Liver (tissue), 9 donors: ENCODE results near the gene HOXB5. TPM values are rescaled to one million over a fixed set of nuclear protein-coding genes. Genes with fewer than 3 reads are reported as not detected.

Experiments used
- DNase-seq: peaks from one replicate; pipeline ENCODE4 v3.0.0-alpha.2; 2017; ENCODE audit warnings: low spot score
- H3K27ac ChIP-seq, 2 donors: one replicate each; pipeline ENCODE4 v1.7.0; 2013; ENCODE audit warnings: inconsistent platforms in 2 of 2, low read length in 2 of 2, control low read depth in 1 of 2, low read depth in 1 of 2, mild to moderate bottlenecking in 1 of 2
- H3K27me3 ChIP-seq, 4 donors: one replicate each; pipeline versions ENCODE4 v1.6.1 to v1.7.0; 2013; ENCODE audit warnings: low read length in 3 of 4, inconsistent platforms in 1 of 4, mild to moderate bottlenecking in 1 of 4, moderate library complexity in 1 of 4; ENCODE audit not compliant: control insufficient read depth in 4 of 4, insufficient read depth in 4 of 4
- H3K36me3 ChIP-seq, 4 donors: one replicate each; pipeline versions ENCODE4 v1.6.1 to v1.7.0; 2013; ENCODE audit warnings: low read length in 3 of 4, mild to moderate bottlenecking in 3 of 4, low read depth in 1 of 4, moderate library complexity in 1 of 4; ENCODE audit not compliant: control insufficient read depth in 4 of 4, insufficient read depth in 3 of 4
- H3K4me1 ChIP-seq, 4 donors: one replicate each; pipeline versions ENCODE4 v1.6.1 to v1.7.0; 2013; ENCODE audit warnings: low read length in 3 of 4, mild to moderate bottlenecking in 3 of 4, moderate library complexity in 1 of 4; ENCODE audit not compliant: control insufficient read depth in 4 of 4, insufficient read depth in 4 of 4
- H3K4me3 ChIP-seq, 3 donors: one replicate each; pipeline versions ENCODE4 v1.6.1 to v1.7.0; 2013; ENCODE audit warnings: low read length in 3 of 3, control low read depth in 1 of 3, low read depth in 1 of 3, mild to moderate bottlenecking in 1 of 3
- H3K9ac ChIP-seq, 2 donors: one replicate each; pipeline ENCODE4 v1.7.0; 2013; ENCODE audit warnings: low read length in 2 of 2, mild to moderate bottlenecking in 2 of 2, moderate library complexity in 2 of 2, control low read depth in 1 of 2, low read depth in 1 of 2
- H3K9me3 ChIP-seq, 4 donors: one replicate each; pipeline versions ENCODE4 v1.6.1 to v1.7.0; 2013; ENCODE audit warnings: low read length in 3 of 4; ENCODE audit not compliant: control insufficient read depth in 4 of 4
- EGR1 ChIP-seq, 2 donors: IDR thresholded peaks; 2 replicates each; pipeline ENCODE4 v1.6.1; 2016 to 2018; ENCODE audit warnings: antibody characterized with exemption in 2 of 2, low read depth in 2 of 2
- FOXA1 ChIP-seq: IDR thresholded peaks from 2 replicates; pipeline ENCODE4 v1.6.1; 2016; ENCODE audit warnings: antibody characterized with exemption
- GABPA ChIP-seq, 2 donors: IDR thresholded peaks in 1 of 2; conservative IDR thresholded peaks in 1 of 2; 2 replicates each; pipeline ENCODE4 v1.6.1; 2016; ENCODE audit warnings: antibody characterized with exemption in 2 of 2, mild to moderate bottlenecking in 1 of 2, moderate library complexity in 1 of 2
- HNF4G ChIP-seq: IDR thresholded peaks from 2 replicates; pipeline ENCODE4 v1.6.1; 2016; ENCODE audit warnings: antibody characterized with exemption
- JUND ChIP-seq, 2 donors: IDR thresholded peaks; 2 replicates each; pipeline ENCODE4 v1.6.1; 2016; ENCODE audit warnings: antibody characterized with exemption in 2 of 2
- NR2F2 ChIP-seq: IDR thresholded peaks from 2 replicates; pipeline ENCODE4 v1.6.1; 2016; ENCODE audit warnings: antibody characterized with exemption
- SP1 ChIP-seq: IDR thresholded peaks from 2 replicates; pipeline ENCODE4 v1.6.1; 2018; ENCODE audit warnings: antibody characterized with exemption, mild to moderate bottlenecking
- YY1 ChIP-seq: IDR thresholded peaks from 2 replicates; pipeline ENCODE4 v1.6.1; 2016; ENCODE audit warnings: antibody characterized with exemption, mild to moderate bottlenecking
- WGBS: extraction: QIAGEN DNeasy Blood & Tissue Kit; methylation state at CpG from one replicate; pipeline ENCODE4 v1.1.7; 2013; 5-methylcytosine and 5-hydroxymethylcytosine counted together
- polyA plus RNA-seq, 2 donors: library from polyadenylated mRNA; stranded (reverse) in 1 of 2; unstranded in 1 of 2; fragments of 200-250 nt in 1 of 2; fragments of >200 nt in 1 of 2; fragmentation: Nextera tagmentation in 1 of 2; extraction: Ambion mirVana in 1 of 2; gene quantifications; one replicate each; pipeline versions ENCODE4 v1.2.1 to v1.2.3, GENCODE V29; 2013 to 2015
- total RNA-seq, 2 donors: library from RNA; depleted of rRNA; stranded (reverse); fragments of >200 nt; gene quantifications; one replicate each; pipeline ENCODE4 v1.2.3, GENCODE V29; 2014
- TF ChIP-seq, protein P1 (sequence below): fragments of 150-350 bp; IDR thresholded peaks from 2 replicates; pipeline ENCODE4 v1.5.1; 2017; ENCODE audit warnings: improper control_type of control experiment, low read depth, low read length; ENCODE audit not compliant: missing input control
- TF ChIP-seq, protein P2 (sequence below): IDR thresholded peaks from 2 replicates; pipeline ENCODE4 v1.6.1; 2016; ENCODE audit warnings: antibody characterized with exemption
- TF ChIP-seq, protein P3 (sequence below): IDR thresholded peaks from 2 replicates; pipeline ENCODE4 v1.6.1; 2016; ENCODE audit warnings: antibody characterized with exemption
- TF ChIP-seq, protein P4 (sequence below): IDR thresholded peaks from 2 replicates; pipeline ENCODE4 v1.6.1; 2016; ENCODE audit warnings: antibody characterized with exemption
- donor health status: healthy.
- donor health status: healthy.
- donor health status: healthy.
- donor health status: healthy.
- donor health status: healthy.

HOXB5 gene
- total and polyA plus RNA-seq, 4 donors: 0.08 to 0.38 (median 0.36) TPM; not detected in 1

GRCh38 chr17:48597528-48597777 is 3.9 kb upstream of the HOXB5 start:
- 8% methylated on average over 16 of the region's 16 CpGs for WGBS
- TF ChIP-seq FOXA1: no peak
- TF ChIP-seq, protein P1, sequence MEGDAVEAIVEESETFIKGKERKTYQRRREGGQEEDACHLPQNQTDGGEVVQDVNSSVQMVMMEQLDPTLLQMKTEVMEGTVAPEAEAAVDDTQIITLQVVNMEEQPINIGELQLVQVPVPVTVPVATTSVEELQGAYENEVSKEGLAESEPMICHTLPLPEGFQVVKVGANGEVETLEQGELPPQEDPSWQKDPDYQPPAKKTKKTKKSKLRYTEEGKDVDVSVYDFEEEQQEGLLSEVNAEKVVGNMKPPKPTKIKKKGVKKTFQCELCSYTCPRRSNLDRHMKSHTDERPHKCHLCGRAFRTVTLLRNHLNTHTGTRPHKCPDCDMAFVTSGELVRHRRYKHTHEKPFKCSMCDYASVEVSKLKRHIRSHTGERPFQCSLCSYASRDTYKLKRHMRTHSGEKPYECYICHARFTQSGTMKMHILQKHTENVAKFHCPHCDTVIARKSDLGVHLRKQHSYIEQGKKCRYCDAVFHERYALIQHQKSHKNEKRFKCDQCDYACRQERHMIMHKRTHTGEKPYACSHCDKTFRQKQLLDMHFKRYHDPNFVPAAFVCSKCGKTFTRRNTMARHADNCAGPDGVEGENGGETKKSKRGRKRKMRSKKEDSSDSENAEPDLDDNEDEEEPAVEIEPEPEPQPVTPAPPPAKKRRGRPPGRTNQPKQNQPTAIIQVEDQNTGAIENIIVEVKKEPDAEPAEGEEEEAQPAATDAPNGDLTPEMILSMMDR: no peak
- TF ChIP-seq NR2F2: no peak
- no peak for TF ChIP-seq SP1
- no peak for TF ChIP-seq EGR1 (IDR thresholded peaks at IDR 0.05; ENCODE audit: low read depth in 2 of 2)
- no peak for TF ChIP-seq HNF4G
- TF ChIP-seq, protein P2, sequence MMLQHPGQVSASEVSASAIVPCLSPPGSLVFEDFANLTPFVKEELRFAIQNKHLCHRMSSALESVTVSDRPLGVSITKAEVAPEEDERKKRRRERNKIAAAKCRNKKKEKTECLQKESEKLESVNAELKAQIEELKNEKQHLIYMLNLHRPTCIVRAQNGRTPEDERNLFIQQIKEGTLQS: no peak
- no peak for TF ChIP-seq YY1
- TF ChIP-seq, protein P3, sequence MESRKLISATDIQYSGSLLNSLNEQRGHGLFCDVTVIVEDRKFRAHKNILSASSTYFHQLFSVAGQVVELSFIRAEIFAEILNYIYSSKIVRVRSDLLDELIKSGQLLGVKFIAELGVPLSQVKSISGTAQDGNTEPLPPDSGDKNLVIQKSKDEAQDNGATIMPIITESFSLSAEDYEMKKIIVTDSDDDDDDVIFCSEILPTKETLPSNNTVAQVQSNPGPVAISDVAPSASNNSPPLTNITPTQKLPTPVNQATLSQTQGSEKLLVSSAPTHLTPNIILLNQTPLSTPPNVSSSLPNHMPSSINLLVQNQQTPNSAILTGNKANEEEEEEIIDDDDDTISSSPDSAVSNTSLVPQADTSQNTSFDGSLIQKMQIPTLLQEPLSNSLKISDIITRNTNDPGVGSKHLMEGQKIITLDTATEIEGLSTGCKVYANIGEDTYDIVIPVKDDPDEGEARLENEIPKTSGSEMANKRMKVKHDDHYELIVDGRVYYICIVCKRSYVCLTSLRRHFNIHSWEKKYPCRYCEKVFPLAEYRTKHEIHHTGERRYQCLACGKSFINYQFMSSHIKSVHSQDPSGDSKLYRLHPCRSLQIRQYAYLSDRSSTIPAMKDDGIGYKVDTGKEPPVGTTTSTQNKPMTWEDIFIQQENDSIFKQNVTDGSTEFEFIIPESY: no peak
- TF ChIP-seq JUND (IDR thresholded peaks at IDR 0.05): no peak
- no peak for TF ChIP-seq GABPA (IDR thresholded peaks at IDR 0.05 in 1 of 2, conservative IDR thresholded peaks at IDR 0.05 in 1 of 2)
- TF ChIP-seq, protein P4, sequence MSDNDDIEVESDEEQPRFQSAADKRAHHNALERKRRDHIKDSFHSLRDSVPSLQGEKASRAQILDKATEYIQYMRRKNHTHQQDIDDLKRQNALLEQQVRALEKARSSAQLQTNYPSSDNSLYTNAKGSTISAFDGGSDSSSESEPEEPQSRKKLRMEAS: no peak
- Histone ChIP-seq H3K4me1 (peaks cover 0 to 31% (median 4%) of the 10 kb centered on the region in 4 donors), H3K4me3 (peak overlapping the region in 2 of 3 donors; percentile 2 to 35), H3K36me3 (no peaks in the 10 kb centered on the region), H3K9ac (no peak overlapping the region), H3K27me3 (peaks cover 4 to 32% (median 11%) of the 10 kb centered on the region in 4 donors), H3K27ac (peak overlapping the region; percentile 32 to 57), H3K9me3 (no peaks in the 10 kb centered on the region)
- DNase-seq: no peak

DNA sequence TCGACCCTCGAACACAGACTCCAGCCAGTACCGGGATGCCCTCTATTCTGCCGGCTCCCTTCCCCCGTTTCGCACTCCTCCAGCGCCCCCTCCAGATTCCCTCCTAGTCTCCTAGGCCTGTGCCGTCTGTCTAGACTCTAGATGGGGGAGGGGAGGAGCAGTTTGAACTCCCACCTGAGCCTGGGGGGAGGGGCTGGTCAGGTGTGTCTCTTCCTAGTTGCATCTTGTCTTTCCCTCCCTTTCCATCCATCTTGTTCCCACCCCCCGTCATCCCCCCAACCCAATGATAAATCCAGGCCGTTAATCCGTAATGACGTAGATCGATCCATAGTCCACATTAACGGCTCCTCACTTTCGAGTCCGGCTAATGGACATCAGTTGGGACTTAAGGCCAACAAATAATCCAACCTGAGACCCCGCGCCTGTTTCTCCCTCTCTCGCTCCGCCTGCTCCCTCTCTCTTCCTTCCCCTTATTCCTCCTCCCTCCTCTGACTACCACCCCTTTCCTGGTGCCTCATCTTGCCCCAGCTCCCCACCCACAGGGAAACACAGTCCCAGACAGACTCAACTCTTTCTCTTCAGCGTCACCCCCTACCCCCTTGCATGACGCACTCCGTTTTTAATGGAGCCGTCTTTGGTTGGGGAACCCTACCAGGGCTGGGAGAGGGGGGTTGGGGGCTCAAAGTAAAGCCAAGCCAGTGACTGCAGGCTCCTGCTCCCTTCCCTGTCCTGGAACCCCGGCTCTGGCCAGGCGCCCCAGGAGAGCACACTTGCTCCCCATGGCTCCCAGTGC is 3.4 kb upstream of the HOXB5 start:
- H3K36me3 ChIP-seq: no peaks in the 10 kb centered on the region
- H3K4me3 ChIP-seq: peak overlapping the region in 1 of 3 donors; percentile 35
- H3K9ac ChIP-seq: no peak overlapping the region
- WGBS: 15% methylated on average over 26 of the region's 26 CpGs
- TF ChIP-seq, protein P4: no peak
- TF ChIP-seq HNF4G (no peak), GABPA (IDR thresholded peaks at IDR 0.05 in 1 of 2, conservative IDR thresholded peaks at IDR 0.05 in 1 of 2) (no peak), EGR1 (IDR thresholded peaks at IDR 0.05; ENCODE audit: low read depth in 2 of 2) (no peak)
- TF ChIP-seq, protein P3: no peak
- peaks cover 1 to 30% (median 4%) of the 10 kb centered on the region in 4 donors for H3K4me1 ChIP-seq
- no peaks in the 10 kb centered on the region for H3K9me3 ChIP-seq
- no peak for DNase-seq
- H3K27ac ChIP-seq: no peak overlapping the region
- peaks cover 4 to 30% (median 11%) of the 10 kb centered on the region in 4 donors for H3K27me3 ChIP-seq
